ENCODE measurements around the gene DNASE1L3.

DNASE1L3 gene

GRCh38 chr3:58178528-58179234, 32.1 kb downstream of the DNASE1L3 start:
- DNase-seq (ENCODE audit: low read depth in 2 of 2): no peak

- peak; percentile 78 to 83 for DNase-seq (ENCODE audit: low read depth in 2 of 2)
Measured at GRCh38 chr3:58177747-58178527, 32.8 kb downstream of the DNASE1L3 start.

GRCh38 chr3:58176827-58177489, 33.8 kb downstream of the DNASE1L3 start:
- DNase-seq (ENCODE audit: low read depth in 2 of 2): no peak

DNA sequence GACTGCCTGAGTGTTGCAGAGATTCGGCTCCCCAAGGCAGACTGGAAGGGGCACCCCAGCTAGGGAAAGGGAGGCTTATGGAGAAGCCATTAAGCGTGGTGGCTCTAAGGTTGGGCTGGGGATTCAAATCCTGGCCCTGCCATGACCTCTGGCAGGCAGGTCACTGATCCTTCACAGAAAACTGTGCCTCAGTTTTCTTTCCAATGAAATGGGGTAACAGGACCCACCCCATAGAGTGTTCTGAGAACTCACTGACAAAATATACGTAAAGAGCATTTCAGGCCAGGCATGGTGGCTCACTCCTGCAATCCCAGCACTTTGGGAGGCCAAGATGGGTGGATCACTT, 34.6 kb downstream of the DNASE1L3 start:
- DNase-seq (ENCODE audit: low read depth in 2 of 2): no peak

- no peak for DNase-seq (ENCODE audit: low read depth in 2 of 2)
Measured at GRCh38 chr3:58175437-58176184, 35.2 kb downstream of the DNASE1L3 start.

- no peak for DNase-seq (ENCODE audit: low read depth in 2 of 2)
Measured at GRCh38 chr3:58175187-58175436, 35.7 kb downstream of the DNASE1L3 start.

DNA sequence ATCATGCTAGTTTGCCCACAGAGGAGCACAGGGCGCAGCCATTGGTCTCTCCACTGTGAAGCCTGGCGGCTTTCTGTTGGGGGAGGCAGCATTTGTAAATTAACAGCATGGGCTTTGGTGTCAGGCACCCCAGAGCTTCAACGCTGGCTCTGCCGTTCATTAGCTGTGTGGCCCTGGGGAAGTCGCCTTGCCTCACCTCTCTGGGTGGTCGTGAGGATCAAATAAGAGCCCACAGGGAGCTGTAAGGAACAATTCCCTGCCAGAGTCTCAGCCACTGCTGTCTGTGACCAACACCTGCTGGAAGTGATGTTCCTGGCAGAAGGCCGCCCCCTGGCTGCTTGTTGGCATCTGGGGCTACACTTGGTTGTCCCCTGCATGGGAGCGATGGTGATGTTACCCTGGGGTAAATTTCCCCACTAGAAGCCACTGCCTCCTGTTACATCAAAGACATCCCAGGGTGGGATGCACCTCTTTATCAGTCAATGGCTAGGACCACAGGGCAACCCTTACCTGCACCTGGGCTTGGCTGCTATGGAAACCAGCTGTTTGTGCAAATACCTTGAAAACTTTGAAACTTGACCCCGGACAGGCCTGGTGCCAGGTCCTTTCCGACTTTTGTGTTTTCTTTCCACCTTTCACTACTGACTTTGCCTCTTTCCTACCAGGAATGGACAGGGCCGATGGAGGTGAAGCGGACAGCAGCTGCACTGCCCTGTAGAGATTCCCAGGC, 36.9 kb downstream of the DNASE1L3 start:
- no peak for DNase-seq (ENCODE audit: low read depth in 2 of 2)

- no peak for DNase-seq (ENCODE audit: low read depth in 2 of 2)
Measured at GRCh38 chr3:58173029-58173668, 37.6 kb downstream of the DNASE1L3 start.

DNA sequence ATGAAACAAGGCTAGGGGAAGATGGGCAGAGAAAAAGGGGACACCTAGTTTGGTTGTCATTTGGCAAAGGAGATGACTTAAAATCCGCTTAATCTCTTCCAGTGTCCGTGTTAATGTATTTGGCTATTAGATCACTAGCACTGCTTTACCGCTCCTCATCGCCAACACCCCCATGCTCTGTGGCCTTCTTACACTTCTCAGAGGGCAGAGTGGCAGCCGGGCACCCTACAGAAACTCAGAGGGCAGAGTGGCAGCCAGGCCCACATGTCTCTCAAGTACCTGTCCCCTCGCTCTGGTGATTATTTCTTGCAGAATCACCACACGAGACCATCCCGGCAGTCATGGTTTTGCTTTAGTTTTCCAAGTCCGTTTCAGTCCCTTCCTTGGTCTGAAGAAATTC, 39.6 kb downstream of the DNASE1L3 start:
- DNase-seq (ENCODE audit: low read depth in 2 of 2): no peak

GRCh38 chr3:58170376-58170775, 40.4 kb downstream of the DNASE1L3 start:
- no peak for DNase-seq (ENCODE audit: low read depth in 2 of 2)

DNA sequence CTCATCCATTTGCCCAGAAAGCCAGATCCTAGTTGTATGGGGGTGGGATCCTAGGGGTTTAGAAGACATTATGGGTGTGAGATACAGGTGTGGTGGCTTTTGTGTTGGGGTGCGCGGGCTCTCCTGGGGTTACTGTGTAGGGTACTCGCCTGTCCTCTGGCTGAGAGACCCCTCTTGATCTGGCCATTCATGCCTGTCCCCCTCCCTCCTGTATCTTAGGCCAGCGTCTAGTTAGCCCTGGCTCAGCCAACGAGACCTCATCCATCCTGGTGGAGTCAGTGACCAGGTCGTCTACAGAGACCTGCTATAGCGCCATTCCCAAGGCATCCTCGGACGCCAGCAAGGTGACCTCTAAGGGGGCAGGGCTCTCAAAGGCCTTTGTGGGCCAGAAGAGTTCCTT, 41.4 kb downstream of the DNASE1L3 start:
- no peak for DNase-seq (ENCODE audit: low read depth in 2 of 2)

DNA sequence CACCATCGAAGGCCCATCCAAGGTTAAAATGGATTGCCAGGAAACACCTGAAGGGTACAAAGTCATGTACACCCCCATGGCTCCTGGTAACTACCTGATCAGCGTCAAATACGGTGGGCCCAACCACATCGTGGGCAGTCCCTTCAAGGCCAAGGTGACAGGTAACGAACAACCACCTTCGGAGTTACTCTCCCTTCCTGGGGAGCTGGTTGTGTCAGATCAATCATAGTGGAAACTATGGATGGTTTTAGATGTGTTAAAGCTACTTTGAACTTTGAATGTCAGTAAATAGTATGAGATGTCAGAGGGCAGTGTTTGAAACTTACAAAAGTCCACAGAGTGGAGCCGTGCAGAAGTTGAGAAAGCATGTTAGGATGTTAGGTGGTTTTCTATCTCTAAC, 42.3 kb downstream of the DNASE1L3 start:
- DNase-seq (ENCODE audit: low read depth in 2 of 2): no peak

GRCh38 chr3:58167431-58168351, 43.1 kb downstream of the DNASE1L3 start:
- DNase-seq (ENCODE audit: low read depth in 2 of 2): peak; percentile 50 to 53

- DNase-seq (ENCODE audit: low read depth in 2 of 2): no peak
Measured at GRCh38 chr3:58164906-58165821, 45.6 kb downstream of the DNASE1L3 start.

DNA sequence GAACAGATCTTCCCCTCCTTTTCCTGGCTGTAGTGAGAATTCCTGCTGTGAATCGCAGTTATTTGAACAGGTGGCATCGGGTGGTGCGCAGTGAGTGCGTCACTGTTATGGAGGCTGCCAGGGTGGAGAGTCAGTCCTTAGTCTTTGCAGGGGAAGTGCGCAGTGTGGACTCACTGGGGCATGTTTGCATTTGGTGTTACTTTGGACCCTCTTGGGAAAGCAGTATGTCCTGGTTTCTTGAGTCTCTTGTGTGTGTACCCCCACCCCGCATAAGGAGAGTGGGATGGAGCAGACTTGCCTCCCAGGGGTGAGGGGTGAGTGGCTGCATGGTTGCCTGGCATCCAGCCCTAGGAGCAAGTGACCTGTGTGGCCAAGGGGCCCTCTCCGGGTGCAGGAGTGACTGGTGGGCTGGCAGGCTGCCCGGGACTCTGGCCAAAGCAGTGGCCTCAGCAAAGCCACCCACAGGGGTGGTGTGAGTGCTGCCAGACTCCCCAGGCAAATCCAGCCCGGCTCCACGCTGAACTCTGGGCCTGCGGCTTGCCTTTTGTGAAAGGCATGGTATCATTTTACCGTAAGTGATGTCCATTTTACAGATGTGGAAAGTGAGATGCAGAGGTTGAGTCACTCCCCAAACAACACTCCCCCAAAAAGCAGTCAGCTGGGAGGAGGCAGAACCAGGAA, 46.4 kb downstream of the DNASE1L3 start:
- DNase-seq (ENCODE audit: low read depth in 2 of 2): no peak

DNA sequence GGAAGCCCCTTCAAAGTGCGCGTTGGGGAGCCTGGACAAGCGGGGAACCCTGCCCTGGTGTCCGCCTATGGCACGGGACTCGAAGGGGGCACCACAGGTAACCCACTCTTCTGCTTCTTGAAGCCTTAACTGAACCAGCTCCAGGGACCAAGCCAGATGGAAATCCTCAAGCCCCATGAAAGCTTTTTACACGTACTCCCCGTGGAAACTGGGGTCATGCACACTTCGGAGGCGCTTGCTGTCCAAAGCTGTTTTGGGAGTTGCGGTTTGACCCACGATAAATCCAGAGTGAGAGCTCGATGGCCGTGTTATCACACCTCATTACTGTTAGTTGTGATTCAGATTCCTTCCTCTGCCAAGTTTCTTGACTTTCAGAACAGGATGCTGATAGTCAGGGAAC, 47.5 kb downstream of the DNASE1L3 start:
- no peak for DNase-seq (ENCODE audit: low read depth in 2 of 2)

- no peak for DNase-seq (ENCODE audit: low read depth in 2 of 2)
Measured at GRCh38 chr3:58161435-58162398, 49.1 kb downstream of the DNASE1L3 start.

Measured in stimulated activated CD8-positive, alpha-beta memory T cell treated with anti-CD3 and anti-CD28 coated beads, Interleukin-15, amount 100 ng/mL, for 48 hours (primary cell).